HPDE6-E6E7 (cell line): Measurements from ENCODE around the gene SLC16A5.

Experiments used
- DNase-seq: peaks from one replicate; pipeline ENCODE4 v3.0.0; 2011; ENCODE audit warnings: missing footprints; ENCODE audit errors: extremely low spot score

The SLC16A5 gene

GRCh38 chr17:75086496-75087181 is 1.1 kb upstream of the SLC16A5 start:
- DNase-seq, result no peak

GRCh38 chr17:75087182-75087557 is 584 bp upstream of the SLC16A5 start:
- DNase-seq, result no peak

- peak; percentile 58 for DNase-seq
These were observed 987 bp downstream of the SLC16A5 start for GRCh38 chr17:75088465-75089417.

DNA sequence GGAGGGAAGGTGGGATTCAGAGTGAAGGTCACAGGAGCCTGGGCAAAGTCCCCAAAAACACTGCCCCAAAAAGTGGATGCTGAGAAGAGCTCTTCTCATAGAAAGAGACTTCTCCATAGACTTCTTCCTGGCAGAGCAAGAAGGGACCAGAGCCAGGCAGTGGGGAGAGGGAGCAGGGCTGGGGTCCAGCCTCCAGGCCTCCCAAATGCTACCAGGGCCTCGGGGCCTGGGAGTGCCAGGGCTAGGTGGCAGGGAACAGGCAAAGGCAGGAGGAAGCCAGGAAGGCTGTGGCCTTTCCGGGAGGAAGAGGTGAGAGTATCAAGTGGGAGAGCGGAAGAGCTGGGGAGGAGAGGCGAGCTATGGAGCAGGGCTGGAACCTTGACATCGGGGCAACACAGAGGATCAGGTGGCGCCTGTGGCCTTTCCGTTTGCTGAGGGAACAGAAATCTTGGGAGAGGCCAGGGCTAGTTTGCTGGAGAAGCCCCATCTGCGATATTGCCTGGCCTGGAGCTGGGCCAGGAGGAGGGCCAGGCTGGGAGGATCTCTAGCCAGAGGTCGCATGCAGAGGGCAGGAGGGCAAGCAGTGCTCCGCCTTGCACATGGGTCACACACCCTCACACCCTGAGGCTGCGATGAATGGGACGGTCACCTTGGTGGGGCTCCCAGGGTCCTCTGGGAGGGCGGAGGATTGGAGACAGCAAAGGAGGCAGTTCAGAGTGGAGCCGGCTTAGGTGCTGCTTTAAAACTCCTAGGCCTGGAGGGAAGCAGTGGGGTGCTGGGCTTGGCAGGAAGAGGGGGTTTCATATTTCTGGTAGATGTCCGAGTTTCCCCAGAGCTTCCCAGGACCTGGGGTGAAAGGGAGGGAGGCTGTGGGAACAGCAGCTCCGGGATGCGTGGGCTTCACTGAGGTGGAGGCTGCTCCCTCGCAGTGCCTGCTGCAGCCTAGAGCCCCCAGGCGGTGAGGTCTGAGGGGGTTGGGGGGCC is 3.4 kb downstream of the SLC16A5 start:
- DNase-seq, result no peak

DNA sequence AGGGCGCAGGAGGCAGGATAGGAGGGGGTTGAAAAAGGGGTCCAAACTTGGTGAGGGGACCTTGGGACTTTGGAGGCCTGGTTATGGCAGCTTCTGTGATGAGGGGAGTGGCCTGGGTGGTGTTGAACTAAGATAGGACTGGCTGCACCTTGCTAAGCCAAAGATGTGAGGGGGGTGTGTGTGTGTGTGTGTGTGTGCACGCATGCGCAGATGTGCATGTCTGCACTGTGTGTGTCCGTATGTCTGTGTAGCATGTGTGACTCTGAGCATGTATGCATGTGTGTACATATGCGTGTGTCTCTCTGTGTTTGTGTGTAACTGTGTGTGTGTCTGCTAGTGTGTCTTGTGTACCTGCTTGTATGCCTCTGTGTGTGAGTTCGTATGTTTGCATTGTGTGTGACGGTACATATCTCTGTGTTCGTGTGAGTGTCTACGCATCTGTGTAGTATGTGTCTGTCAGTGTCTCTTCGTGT is 4.1 kb downstream of the SLC16A5 start:
- DNase-seq, result no peak

DNA sequence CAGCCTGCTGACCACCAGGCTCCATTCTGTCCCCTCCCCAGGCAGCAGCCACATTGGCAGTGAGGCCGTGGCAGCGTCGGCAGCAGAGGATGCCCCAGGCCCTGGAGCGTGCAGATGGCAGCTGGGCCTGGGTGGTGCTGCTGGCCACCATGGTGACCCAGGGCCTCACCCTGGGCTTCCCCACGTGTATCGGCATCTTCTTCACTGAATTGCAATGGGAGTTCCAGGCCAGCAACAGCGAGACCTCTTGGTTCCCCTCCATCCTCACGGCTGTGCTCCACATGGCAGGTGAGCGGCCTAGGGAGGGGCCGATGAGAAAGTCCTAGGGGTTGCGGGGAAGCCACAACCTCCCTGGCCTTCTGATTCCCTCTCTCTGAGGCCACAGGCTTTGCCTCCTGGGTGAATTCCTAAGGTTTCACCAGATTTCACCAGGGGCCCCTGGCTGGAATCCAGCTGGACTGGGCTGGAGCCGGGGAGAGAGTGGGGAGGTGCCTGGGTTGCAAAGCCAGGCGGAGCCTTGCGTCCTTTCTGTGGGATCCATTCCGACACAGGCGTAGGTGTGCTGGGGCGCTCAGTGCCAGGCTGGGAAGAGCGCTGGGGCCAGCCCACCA is 5.9 kb downstream of the SLC16A5 start:
- no peak for DNase-seq

DNA sequence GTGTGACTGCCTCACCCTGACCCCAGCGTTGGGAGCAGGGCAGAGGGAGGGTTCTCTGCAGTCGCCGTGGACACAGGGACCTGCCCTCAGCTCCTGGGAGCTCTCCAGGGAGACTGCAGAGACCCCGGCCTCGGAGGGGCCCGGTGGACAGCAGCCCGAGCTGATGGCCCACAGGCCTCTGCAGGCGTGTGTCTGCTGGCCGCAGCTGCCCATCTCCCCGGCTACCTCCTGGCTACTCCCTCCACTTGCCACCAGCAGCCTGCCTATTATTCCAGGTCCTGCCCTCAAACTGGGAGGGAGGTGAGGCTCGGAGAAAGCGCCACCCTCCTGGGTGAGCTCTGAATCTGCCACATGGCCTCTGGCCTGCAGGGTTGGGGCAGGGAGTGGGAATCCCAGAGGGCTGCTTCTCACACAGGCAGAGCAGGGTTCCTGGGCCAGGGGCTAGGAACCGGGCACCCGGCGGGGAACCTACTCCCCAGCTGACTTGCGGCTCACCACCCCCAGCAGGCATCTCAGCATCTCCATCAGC is 7.2 kb downstream of the SLC16A5 start:
- no peak for DNase-seq

DNA sequence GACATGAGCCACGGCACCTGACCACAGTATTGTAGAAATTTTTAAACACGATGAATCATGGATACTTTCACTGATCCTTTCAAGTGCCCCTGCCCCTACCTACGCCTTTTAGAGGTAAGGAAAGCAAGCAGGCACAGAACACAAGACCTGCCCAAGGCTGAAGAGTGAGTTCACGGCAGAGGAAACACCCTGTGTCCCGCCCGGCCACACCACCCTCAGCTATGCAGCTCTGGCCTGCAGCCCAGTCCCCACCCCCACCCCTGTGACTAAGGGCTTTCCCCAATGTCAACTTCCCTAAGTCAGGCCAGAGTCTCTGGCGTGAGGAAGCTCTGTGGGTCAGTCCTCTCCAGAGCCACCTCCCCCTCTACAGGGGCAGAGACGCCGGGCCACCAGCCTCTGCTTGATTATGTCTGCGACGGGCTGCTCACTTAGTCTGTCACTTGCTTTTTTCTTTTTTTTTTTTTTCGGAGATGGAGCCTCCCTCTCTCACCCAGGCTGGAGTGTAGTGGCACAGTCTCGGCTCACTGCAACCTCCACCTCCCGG is 8.4 kb downstream of the SLC16A5 start:
- peak; percentile 96 for DNase-seq

DNA sequence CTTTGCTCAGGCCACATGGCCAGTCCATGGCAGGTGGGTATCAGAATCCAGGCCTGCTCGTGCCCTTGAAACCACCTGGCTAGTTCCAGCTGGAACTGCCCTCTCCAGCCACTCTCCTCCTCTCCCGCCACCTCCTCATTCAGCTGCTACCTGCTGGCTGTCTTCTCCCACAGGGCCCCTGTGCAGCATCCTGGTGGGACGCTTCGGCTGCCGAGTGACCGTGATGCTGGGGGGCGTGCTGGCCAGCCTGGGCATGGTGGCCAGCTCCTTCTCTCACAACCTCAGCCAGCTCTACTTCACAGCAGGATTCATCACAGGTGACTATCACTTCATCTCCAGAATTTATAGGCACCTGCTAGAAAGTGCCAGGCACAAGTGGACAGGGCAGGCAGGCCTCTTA is 10.1 kb downstream of the SLC16A5 start:
- no peak for DNase-seq

DNA sequence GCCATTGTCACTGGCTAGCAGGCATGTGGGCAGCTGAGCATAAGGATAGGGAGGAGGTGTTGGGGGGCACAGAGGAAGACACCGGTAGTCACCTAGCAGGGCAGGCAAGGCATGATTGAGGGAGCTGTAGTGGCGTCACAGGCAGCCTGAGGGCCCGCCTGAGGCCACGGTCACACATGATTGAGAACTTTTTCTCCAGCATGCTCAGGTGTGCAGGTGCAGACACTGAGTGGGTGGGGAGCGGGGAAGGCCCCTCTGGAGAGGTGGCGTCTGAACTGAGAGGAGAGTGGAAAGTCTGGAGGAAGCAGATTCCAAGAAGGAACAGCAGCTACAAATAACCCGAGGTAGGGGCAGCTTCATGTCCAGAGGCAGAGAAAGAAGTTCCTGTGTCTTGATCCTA is 11.1 kb downstream of the SLC16A5 start:
- DNase-seq, result no peak

DNA sequence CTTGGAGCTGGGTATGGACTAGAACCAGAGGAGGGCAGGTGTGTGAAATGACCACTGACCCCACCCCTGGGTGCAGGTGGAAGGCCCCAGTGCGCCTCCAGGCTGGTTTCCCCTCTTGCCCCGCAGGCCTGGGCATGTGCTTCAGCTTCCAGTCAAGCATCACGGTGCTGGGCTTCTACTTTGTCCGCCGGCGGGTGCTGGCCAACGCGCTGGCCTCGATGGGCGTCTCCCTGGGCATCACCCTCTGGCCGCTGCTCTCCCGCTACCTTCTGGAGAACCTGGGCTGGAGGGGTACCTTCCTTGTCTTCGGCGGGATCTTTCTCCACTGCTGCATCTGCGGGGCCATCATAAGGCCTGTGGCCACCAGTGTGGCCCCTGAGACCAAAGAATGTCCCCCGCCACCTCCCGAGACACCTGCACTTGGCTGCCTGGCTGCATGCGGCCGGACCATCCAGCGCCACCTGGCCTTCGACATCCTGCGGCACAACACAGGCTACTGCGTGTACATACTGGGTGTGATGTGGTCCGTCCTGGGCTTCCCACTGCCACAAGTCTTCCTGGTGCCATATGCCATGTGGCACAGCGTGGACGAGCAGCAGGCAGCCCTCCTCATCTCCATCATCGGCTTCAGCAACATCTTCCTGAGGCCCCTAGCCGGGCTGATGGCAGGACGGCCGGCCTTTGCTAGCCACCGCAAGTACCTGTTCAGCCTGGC is 12.3 kb downstream of the SLC16A5 start:
- no peak for DNase-seq

GRCh38 chr17:75102385-75102821 is 14.6 kb downstream of the SLC16A5 start:
- DNase-seq, result no peak

GRCh38 chr17:75103601-75104554 is 16.1 kb downstream of the SLC16A5 start:
- DNase-seq, result no peak

- DNase-seq, result no peak
These were observed 17.6 kb downstream of the SLC16A5 start for GRCh38 chr17:75105126-75106080.

- no peak for DNase-seq
These were observed 20.4 kb downstream of the SLC16A5 start for GRCh38 chr17:75108193-75108592.

- no peak for DNase-seq
These were observed 21.3 kb downstream of the SLC16A5 start for GRCh38 chr17:75109046-75109406.

GRCh38 chr17:75109407-75110233 is 21.9 kb downstream of the SLC16A5 start, which contains the start of gene ARMC7:
TSS of gene ARMC7 (plus strand) at chr17:75109969. CDS start at chr17:75110289, 320 bp downstream.
- peak; percentile 94 for DNase-seq
